HEK293 (cell line): ENCODE data around the gene IKZF2.

Source experiments
- CTCF ChIP-seq: fragments of 450-650 bp; formaldehyde crosslinking; IDR thresholded peaks from 2 replicates; pipeline ENCODE4 v1.5.1; 2016; ENCODE audit warnings: missing biosample characterization, missing genetic modification characterization
- MEIS1 ChIP-seq: sonication (generic); formaldehyde crosslinking; IDR thresholded peaks from 2 replicates; pipeline ENCODE4 v1.8.1; 2022; ENCODE audit warnings: missing genetic modification reagents, mild to moderate bottlenecking, borderline replicate concordance
- YY2 ChIP-seq: fragments of 450-650 bp; formaldehyde crosslinking; IDR thresholded peaks from 2 replicates; pipeline ENCODE4 v1.5.1; 2016; ENCODE audit warnings: missing biosample characterization, missing genetic modification characterization
- ZBTB49 ChIP-seq: fragments of 450-650 bp; formaldehyde crosslinking; IDR thresholded peaks from 2 replicates; pipeline ENCODE4 v1.5.1; 2016; ENCODE audit warnings: missing biosample characterization, missing genetic modification characterization, low read depth
- ZNF48 ChIP-seq: fragments of 450-650 bp; formaldehyde crosslinking; IDR thresholded peaks from 2 replicates; pipeline ENCODE4 v1.5.1; 2016; ENCODE audit warnings: missing biosample characterization, missing genetic modification characterization
- ZNF548 ChIP-seq: fragments of 450-650 bp; formaldehyde crosslinking; IDR thresholded peaks from 2 replicates; pipeline ENCODE4 v1.5.1; 2016; ENCODE audit warnings: missing biosample characterization, missing genetic modification characterization
- ZNF558 ChIP-seq: fragments of 450-650 bp; formaldehyde crosslinking; IDR thresholded peaks from 2 replicates; pipeline ENCODE4 v1.5.1; 2016; ENCODE audit warnings: missing biosample characterization, missing genetic modification characterization
- ZNF580 ChIP-seq: fragments of 450-650 bp; formaldehyde crosslinking; IDR thresholded peaks from 2 replicates; pipeline ENCODE4 v1.5.1; 2016; ENCODE audit warnings: missing biosample characterization, missing genetic modification characterization
- ZNF830 ChIP-seq: fragments of 450-650 bp; IDR thresholded peaks from 2 replicates; pipeline ENCODE4 v1.5.0; 2018; ENCODE audit warnings: missing biosample characterization, missing genetic modification characterization, low read depth, mild to moderate bottlenecking, moderate library complexity

- no peak for TF ChIP-seq ZNF558 (tag by site-specific recombination)
- no peak for TF ChIP-seq CTCF (tag by site-specific recombination)
- TF ChIP-seq ZBTB49 (tag by site-specific recombination) = no peak
- no peak for TF ChIP-seq YY2 (tag by site-specific recombination)
- TF ChIP-seq MEIS1 (CRISPR knock-in tag) = no peak
- no peak for TF ChIP-seq ZNF580 (tag by site-specific recombination)
- no peak for TF ChIP-seq ZNF830 (tag by site-specific recombination)
- TF ChIP-seq ZNF48 = no peak
- TF ChIP-seq ZNF548 = no peak
Observed at GRCh38 chr2:213066443-213066743, 85.0 kb downstream of the IKZF2 start.
